Activated CD4-positive, alpha-beta T cell treated with anti-CD3 and anti-CD28 coated beads for 36 hours (primary cell): ENCODE data around the gene A3GALT2. TPM values are rescaled to one million over a fixed set of nuclear protein-coding genes. Genes with fewer than 3 reads are reported as not detected.
"Not testable (repeated sequence)": the region's sequence is repeated elsewhere in the genome, so short reads cannot be mapped to it uniquely, and the experiment has no call there.

Experiments
- ATAC-seq: fragments of 200-7000 bp; cut with Tn5 transposase; one replicate; pipeline ENCODE4 v1.10.0; 2021; ENCODE audit warnings: mild to moderate bottlenecking, moderate library complexity
- CTCF ChIA-PET: fragments of 350-600 bp; sonication (Branson Sonifier 250); formaldehyde crosslinking; loops from one replicate; lab custom pipeline; 2021; ENCODE audit warnings: antibody characterized with exemption; lab: Charles Lee
- POLR2A ChIA-PET: fragments of 350-600 bp; sonication (Branson Sonifier 250); formaldehyde crosslinking; loops from one replicate; lab custom pipeline; 2021; ENCODE audit warnings: antibody characterized with exemption, inconsistent platforms; lab: Charles Lee
- DNase-seq: peaks from one replicate; pipeline ENCODE4 v3.0.0-alpha.2; 2020
- H3K27ac Mint-ChIP-seq: one replicate; pipeline ENCODE4 v1.8.0; 2021; ENCODE audit warnings: mixed read lengths
- H3K27me3 Mint-ChIP-seq: one replicate; pipeline ENCODE4 v1.8.0; 2021; ENCODE audit warnings: mixed read lengths
- H3K36me3 Mint-ChIP-seq: one replicate; pipeline ENCODE4 v1.8.0; 2021; ENCODE audit warnings: low read depth, mixed read lengths
- H3K4me1 Mint-ChIP-seq: one replicate; pipeline ENCODE4 v1.8.0; 2021; ENCODE audit warnings: mixed read lengths
- H3K4me3 Mint-ChIP-seq: one replicate; pipeline ENCODE4 v1.8.0; 2021; ENCODE audit warnings: mild to moderate bottlenecking, moderate library complexity, mixed read lengths
- H3K9me3 Mint-ChIP-seq: one replicate; pipeline ENCODE4 v1.8.0; 2021; ENCODE audit warnings: low read depth, mixed read lengths
- intact Hi-C, 2 experiments: fragments of 100-400 bp; cut with DNase I in 1 of 2; cut with micrococcal nuclease in 1 of 2; formaldehyde crosslinking; loops; one replicate each; pipeline versions ENCODE4 v1.14.2 to v1.15.1; 2022 to 2024; cut with DNase I, micrococcal nuclease
- total RNA-seq, 2 experiments: library from RNA; stranded (reverse); gene quantifications; one replicate each; pipeline ENCODE4 v1.2.3, GENCODE V29; 2021

The A3GALT2 gene
- total RNA-seq, 2 experiments from 2014 or later, result not detected

DNA sequence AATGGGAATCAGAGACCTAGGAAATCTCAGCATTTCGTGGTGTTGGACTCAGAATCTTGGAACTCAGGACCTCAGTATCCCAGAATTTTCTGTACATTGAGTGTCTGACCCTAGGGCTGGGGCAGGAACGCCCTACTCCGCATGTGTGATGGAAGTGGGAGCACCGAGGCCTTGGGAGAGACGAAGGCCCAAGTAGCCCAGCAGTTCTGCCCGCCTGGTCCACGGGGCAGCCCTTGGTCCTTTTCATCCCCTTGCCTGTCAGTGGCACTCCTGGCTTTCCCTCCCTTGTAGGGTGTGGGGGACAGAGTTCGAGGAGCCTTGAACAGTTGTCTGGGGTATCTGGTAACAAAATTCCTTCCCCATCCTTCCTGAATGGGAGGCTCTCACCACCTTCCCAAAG lies 10.2 kb downstream of the A3GALT2 start:
- DNase-seq (no peak), ATAC-seq (no peak)
- no peaks in the 10 kb centered on the region for H3K36me3 Mint-ChIP-seq
- no peak overlapping the region for H3K27ac Mint-ChIP-seq
- peaks cover 10% of the 10 kb centered on the region for H3K27me3 Mint-ChIP-seq
- no peaks in the 10 kb centered on the region for H3K9me3 Mint-ChIP-seq
- H3K4me3 Mint-ChIP-seq, result no peak overlapping the region
- intact Hi-C loops, result no loop called here
- H3K4me1 Mint-ChIP-seq, result peaks cover 3% of the 10 kb centered on the region
- ChIA-PET POLR2A (no interaction called here), CTCF (interaction anchor here (3.5 kb wide), 1 partner anchor 15 kb away, joined by 16 read pairs; no protein-coding TSS in a partner anchor)

DNA sequence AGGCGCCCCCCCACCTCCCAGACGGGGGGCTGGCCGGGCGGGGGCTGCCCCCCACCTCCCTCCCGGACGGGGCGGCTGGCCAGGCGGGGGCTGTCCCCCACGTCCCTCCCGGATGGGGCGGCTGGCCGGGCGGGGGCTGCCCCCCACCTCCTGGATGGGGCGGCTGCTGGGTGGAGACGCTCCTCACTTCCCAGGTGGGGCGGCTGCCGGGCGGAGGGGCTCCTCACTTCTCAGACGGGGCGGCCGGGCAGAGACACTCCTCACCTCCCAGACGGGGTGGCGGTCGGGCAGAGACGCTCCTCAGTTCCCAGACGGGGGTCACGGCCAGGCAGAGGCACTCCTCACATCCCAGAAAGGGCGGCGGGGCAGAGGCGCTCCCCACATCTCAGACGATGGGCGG lies 11.5 kb downstream of the A3GALT2 start:
- intact Hi-C loops, DNase-seq, ATAC-seq, POLR2A ChIA-PET, H3K9me3 Mint-ChIP-seq, H3K36me3 Mint-ChIP-seq, CTCF ChIA-PET, H3K27ac Mint-ChIP-seq, H3K4me3 Mint-ChIP-seq, H3K4me1 Mint-ChIP-seq, H3K27me3 Mint-ChIP-seq: not testable (repeated sequence)

DNA sequence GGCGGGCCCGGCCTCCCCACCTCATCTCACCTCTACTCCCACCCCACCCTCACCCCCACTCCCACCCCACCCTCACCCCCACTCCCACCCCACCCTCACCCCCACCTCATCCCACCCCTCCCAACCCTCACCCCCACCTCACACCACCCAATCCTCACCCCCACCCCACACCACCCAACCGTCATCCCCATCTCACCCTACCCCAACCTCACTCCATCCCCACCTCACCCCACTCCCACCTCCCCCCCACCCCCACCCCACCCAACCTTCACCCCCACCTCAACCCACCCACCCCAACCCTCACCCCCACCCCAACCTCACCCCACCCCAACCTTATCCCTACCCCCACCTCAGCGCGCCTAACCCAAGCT lies 13.4 kb downstream of the A3GALT2 start:
- no peaks in the 10 kb centered on the region for H3K36me3 Mint-ChIP-seq
- ChIA-PET CTCF (interaction anchor here (0.8 kb wide), 1 partner anchor 10 kb away, joined by 3 read pairs; no protein-coding TSS in a partner anchor), POLR2A (no interaction called here)
- peaks cover 2% of the 10 kb centered on the region for H3K4me1 Mint-ChIP-seq
- DNase-seq (no peak), ATAC-seq (no peak)
- no peak overlapping the region for H3K4me3 Mint-ChIP-seq
- no peak overlapping the region for H3K27ac Mint-ChIP-seq
- no peaks in the 10 kb centered on the region for H3K9me3 Mint-ChIP-seq
- intact Hi-C loops, result no loop called here
- peaks cover 10% of the 10 kb centered on the region for H3K27me3 Mint-ChIP-seq

DNA sequence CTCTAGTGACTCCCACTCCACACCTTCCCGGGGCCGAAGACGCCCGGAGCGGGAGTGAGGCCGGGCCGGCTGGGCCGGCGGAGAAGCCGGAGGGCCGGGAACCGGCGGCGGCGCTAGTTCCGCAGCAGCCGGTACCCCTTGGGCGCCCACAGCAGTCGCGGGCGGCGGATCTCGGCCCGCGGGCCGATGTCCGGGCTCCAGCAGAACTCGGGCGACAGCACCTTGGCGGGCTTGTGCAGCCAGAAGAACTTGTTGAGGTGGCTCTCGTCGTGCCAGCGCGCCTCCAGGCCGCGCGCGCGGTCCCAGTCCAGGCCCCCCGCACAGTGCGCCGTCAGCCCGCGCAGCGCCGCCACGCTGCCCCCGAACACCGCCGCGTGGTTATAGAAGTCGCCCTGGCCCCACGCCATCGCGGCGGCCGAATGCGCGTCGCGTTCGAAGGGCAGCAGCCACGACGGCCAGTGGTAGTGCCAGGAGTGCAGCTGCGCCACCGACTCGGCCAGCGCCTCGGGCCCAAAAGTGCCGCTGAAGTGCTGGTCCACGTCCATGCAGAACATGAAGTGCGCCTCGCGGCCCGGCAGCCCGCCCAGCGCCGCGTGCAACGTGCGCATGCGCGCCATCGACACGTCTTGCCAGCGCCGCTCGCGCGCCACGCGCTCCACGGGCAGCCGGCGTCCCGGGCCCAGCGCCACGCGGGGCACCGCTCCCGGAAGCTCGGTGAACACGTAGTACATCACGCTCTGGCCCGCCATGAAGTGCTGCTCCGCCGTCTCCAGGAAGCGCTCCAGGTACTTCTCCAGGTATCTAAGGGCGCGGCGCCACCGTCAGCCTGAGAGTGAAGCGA lies 14.0 kb downstream of the A3GALT2 start:
- CTCF ChIA-PET, result interaction anchor here (0.6 to 1.8 kb wide), 4 partner anchors 10 to 167 kb away, joined by 3 to 17 read pairs (median 4); no protein-coding TSS in a partner anchor
- Mint-ChIP-seq H3K4me1 (peaks cover 7% of the 10 kb centered on the region), H3K36me3 (no peaks in the 10 kb centered on the region), H3K9me3 (no peaks in the 10 kb centered on the region), H3K4me3 (no peak overlapping the region), H3K27me3 (peaks cover 10% of the 10 kb centered on the region), H3K27ac (no peak overlapping the region)
- DNase-seq (peak; percentile 21), ATAC-seq (no peak)
- POLR2A ChIA-PET, result no interaction called here
- intact Hi-C loops, result no loop called here

DNA sequence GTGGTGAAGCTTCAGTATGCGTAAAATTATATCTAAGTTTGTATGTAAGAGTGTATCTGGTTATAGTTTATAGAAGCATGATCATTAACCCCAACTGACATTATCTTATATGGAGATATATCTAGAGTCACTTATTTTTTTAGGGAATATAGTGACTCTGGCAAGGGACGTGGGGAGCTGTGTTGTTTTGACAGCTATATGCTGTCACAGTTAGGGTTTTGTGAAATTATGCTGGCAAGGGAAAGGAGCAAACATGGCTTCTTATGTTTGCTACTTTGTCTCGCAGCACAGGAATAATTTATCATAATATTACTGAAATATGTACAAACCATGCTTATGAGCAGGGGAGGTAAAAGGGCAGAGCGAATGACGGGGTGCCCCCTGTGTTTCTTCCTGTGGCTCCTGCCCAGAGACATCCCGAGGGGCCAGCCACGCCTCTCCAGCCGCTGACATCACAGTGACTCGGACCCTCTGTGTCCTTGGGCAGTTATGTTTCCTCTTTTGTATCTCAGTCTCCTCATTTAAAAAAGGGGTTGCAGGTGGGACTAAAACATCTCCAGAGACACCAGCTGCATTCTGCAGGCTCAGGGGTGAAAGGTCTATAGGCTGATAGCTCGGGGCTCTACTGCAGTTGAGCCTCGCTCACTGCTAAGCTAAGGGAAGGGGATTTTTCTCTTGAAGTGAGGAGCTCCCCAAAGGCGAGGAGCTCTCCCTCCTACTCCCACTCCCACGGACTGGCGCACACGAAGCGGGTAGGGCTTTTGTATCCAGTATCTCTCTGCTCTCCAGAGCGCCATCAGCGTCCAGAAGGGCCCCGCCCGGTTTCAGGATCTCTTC lies 14.9 kb downstream of the A3GALT2 start:
- no peaks in the 10 kb centered on the region for H3K9me3 Mint-ChIP-seq
- H3K36me3 Mint-ChIP-seq, result peaks cover 1% of the 10 kb centered on the region
- intact Hi-C loops, result no loop called here
- DNase-seq (no peak), ATAC-seq (no peak)
- H3K4me1 Mint-ChIP-seq, result peaks cover 7% of the 10 kb centered on the region
- CTCF ChIA-PET, result interaction anchor here (0.6 to 1.8 kb wide), 5 partner anchors 9 to 168 kb away, joined by 3 to 17 read pairs (median 3); no protein-coding TSS in a partner anchor
- H3K27me3 Mint-ChIP-seq, result peaks cover 10% of the 10 kb centered on the region
- H3K4me3 Mint-ChIP-seq, result no peak overlapping the region
- POLR2A ChIA-PET, result no interaction called here
- no peak overlapping the region for H3K27ac Mint-ChIP-seq

DNA sequence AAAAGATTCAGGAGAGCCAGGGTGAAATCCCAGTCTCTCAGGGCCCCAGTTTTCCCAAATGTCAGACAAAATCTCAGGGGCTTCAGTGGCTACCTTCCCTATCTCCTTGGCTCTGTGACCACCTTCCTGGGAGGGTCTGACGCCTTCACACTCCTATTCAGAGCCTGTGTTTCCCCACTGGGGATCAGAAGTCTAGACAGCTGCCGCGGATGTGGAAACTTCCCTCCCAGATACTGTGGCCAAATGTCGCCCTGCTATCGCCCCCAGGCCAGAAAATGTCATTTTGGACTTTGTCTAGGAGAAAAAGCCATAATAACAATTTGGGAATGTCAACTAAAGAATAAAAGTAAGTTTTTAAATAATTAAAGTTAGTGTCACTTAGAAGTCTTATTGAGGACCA lies 15.9 kb downstream of the A3GALT2 start:
- peaks cover 10% of the 10 kb centered on the region for H3K27me3 Mint-ChIP-seq
- peaks cover 7% of the 10 kb centered on the region for H3K4me1 Mint-ChIP-seq
- DNase-seq, result no peak
- no peak for ATAC-seq
- intact Hi-C loops, result no loop called here
- no peak overlapping the region for H3K27ac Mint-ChIP-seq
- no peak overlapping the region for H3K4me3 Mint-ChIP-seq
- POLR2A ChIA-PET, result no interaction called here
- CTCF ChIA-PET, result interaction anchor here (0.8 to 1.8 kb wide), 4 partner anchors 8 to 26 kb away, joined by 3 to 17 read pairs (median 4); no protein-coding TSS in a partner anchor
- peaks cover 1% of the 10 kb centered on the region for H3K36me3 Mint-ChIP-seq
- H3K9me3 Mint-ChIP-seq, result no peaks in the 10 kb centered on the region

DNA sequence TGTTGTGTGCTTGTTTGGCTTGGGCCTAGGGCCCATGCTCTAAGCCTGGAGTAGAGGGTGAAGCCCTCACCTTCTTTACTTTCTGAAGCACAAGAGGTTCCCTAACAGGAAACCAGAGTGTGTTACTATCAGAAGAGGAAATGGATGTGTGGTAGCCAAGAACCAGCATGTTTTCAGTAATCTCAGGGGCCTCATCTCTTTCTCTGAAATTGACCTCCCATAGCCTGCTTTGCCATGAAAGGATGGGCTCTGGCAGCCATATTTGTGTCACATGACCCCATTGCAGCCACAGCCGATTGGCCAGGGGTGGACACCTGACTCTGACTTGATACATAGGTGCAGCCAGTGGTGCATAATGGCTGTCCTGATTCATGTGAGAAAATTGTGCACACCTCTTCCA lies 18.6 kb downstream of the A3GALT2 start:
- Mint-ChIP-seq H3K27me3 (peaks cover 10% of the 10 kb centered on the region), H3K4me3 (no peak overlapping the region), H3K4me1 (peaks cover 7% of the 10 kb centered on the region), H3K36me3 (peaks cover 1% of the 10 kb centered on the region), H3K9me3 (no peaks in the 10 kb centered on the region), H3K27ac (no peak overlapping the region)
- peak; percentile 58 for DNase-seq
- CTCF ChIA-PET, result interaction anchor here (1.3 kb wide), 1 partner anchor 310 kb away, joined by 3 read pairs; no protein-coding TSS in a partner anchor
- peak; percentile 53 for ATAC-seq
- POLR2A ChIA-PET, result no interaction called here
- intact Hi-C loops, result no loop called here

DNA sequence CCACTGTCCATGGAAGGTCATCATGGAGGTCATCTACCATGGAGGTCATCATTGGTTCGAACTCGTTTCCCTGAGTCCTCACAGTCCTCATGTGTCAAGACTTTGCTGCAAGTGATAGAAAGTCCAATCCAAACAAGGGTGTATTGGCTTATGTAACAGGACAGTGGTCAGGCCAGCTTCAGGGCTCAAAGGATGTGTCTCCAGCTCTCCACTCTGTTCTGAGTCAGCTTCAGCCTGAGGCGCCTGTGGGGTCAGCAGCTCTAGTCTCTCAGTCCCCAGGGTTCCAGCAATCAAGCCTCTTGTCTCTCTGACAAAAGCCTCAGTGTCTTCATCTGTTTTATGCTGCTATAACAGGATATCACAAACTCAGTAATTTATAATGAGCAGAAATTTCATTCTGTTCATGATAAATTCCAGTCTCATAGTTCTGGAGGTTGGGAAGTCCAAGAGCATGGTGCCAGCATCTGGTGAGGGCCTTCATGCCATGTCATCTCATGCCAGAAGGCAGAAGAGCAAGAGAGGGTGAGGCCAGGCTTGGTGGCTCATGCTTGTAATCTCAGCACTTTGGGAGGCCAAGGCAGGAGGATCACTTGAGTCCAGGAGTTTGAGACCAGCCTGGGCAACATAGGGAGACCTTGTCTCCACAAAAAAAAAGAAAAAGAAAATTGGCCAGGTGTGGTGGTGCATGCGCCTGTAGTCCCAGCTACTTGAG lies 19.5 kb downstream of the A3GALT2 start:
- peaks cover 1% of the 10 kb centered on the region for H3K36me3 Mint-ChIP-seq
- H3K27ac Mint-ChIP-seq, result no peak overlapping the region
- no peaks in the 10 kb centered on the region for H3K9me3 Mint-ChIP-seq
- no peak overlapping the region for H3K4me3 Mint-ChIP-seq
- H3K4me1 Mint-ChIP-seq, result peaks cover 7% of the 10 kb centered on the region
- DNase-seq (no peak), ATAC-seq (no peak)
- ChIA-PET CTCF (interaction anchor here (0.6 kb wide), 1 partner anchor 350 kb away, joined by 3 read pairs; no protein-coding TSS in a partner anchor), POLR2A (no interaction called here)
- peaks cover 8% of the 10 kb centered on the region for H3K27me3 Mint-ChIP-seq
- intact Hi-C loops, result no loop called here

DNA sequence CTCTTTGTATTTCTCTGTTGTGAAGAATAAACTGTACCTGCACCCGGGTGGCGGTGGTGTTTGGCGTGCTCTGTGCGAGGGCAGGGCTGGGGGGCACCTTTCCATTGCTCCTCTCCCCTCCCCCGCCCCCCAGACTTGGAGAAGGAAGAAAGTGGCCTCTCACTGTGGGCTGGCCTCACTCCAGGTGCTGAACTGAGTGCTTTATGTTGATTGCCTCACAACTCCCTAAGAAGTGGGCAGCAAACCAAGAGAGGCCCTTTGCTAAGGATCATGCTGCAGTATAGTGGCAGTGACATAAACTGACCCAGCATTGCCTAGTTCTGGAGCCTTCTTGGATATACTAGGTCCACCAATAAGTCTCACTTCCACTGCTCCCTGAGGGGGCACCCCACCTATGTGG lies 20.2 kb downstream of the A3GALT2 start:
- H3K27me3 Mint-ChIP-seq, result peaks cover 1% of the 10 kb centered on the region
- peaks cover 7% of the 10 kb centered on the region for H3K4me1 Mint-ChIP-seq
- intact Hi-C loops, result no loop called here
- H3K4me3 Mint-ChIP-seq, result no peak overlapping the region
- H3K9me3 Mint-ChIP-seq, result no peaks in the 10 kb centered on the region
- H3K36me3 Mint-ChIP-seq, result peaks cover 6% of the 10 kb centered on the region
- no peak overlapping the region for H3K27ac Mint-ChIP-seq
- no peak for DNase-seq
- no peak for ATAC-seq
- POLR2A ChIA-PET, result no interaction called here
- CTCF ChIA-PET, result no interaction called here

DNA sequence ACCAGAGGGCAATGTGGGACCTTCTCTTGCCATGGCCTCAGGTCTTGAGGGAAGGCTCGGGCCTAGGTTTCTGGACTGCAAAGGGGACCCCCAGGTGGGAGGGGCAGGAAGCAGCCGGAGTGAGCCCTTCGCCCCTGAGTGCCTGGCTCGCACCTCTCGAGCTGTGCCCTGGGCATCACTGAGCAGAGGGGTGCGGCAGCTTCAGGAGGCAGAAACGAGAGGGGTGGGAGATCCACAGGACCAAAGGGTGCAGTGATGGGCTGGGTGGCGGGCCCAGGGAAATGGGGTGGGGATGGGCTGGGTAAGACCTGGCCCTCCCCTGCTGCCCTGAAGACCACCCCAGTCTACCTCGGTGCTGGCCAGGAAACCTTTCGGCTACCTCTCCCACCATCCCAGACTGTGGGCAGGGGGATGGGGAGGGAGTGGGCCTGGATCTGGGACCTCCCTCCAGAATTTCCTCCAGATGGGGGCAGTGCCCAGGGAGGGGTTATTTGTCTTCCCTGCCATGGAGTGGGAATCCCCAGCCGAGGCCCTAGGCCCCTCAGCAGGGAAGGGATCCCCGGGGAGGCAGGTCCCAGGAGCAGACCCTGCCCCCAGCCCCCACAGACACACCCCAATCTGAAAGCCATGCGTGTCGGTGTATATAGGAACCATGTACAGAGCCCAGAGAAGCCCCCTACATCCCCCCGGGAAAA lies 21.3 kb downstream of the A3GALT2 start:
- Mint-ChIP-seq H3K4me1 (peaks cover 9% of the 10 kb centered on the region), H3K4me3 (no peak overlapping the region), H3K9me3 (no peaks in the 10 kb centered on the region), H3K27me3 (no peaks in the 10 kb centered on the region), H3K36me3 (peaks cover 6% of the 10 kb centered on the region), H3K27ac (no peak overlapping the region)
- ChIA-PET CTCF (interaction anchor here (2.3 kb wide), 1 partner anchor 172 kb away, joined by 10 read pairs; the partner anchor contains the start of gene ZSCAN20), POLR2A (no interaction called here)
- no peak for DNase-seq
- no peak for ATAC-seq
- intact Hi-C loops, result no loop called here
